Muscle of leg (tissue), 11 donors: ENCODE measurements around the gene L3MBTL4. TPM values are rescaled to one million over a fixed set of nuclear protein-coding genes. Genes with fewer than 3 reads are reported as not detected.

Experiments used
- DNase-seq: peaks from one replicate; pipeline ENCODE4 v3.0.0; 2013
- H3K27ac ChIP-seq: one replicate; pipeline ENCODE4 v1.5.1; 2013; ENCODE audit warnings: mild to moderate bottlenecking, low read length, control low read depth
- H3K27me3 ChIP-seq: one replicate; pipeline ENCODE4 v1.6.1; 2013; ENCODE audit warnings: low read length; ENCODE audit not compliant: control insufficient read depth, insufficient read depth
- H3K36me3 ChIP-seq: one replicate; pipeline ENCODE4 v1.6.1; 2013; ENCODE audit warnings: low read length; ENCODE audit not compliant: control insufficient read depth, insufficient read depth
- H3K4me1 ChIP-seq: one replicate; pipeline ENCODE4 v1.6.1; 2013; ENCODE audit warnings: low read length; ENCODE audit not compliant: control insufficient read depth, insufficient read depth
- H3K4me3 ChIP-seq: one replicate; pipeline ENCODE4 v1.5.1; 2013; ENCODE audit warnings: low read length, control low read depth
- H3K9me3 ChIP-seq: replicated peaks from 2 replicates; pipeline ENCODE4 v1.6.1; 2013; ENCODE audit warnings: low read depth, low read length; ENCODE audit not compliant: control insufficient read depth
- WGBS: methylation state at CpG from one replicate; pipeline ENCODE4 v1.1.5; 2013; ENCODE audit warnings: missing lambda C conversion rate; ENCODE audit not compliant: insufficient coverage; 5-methylcytosine and 5-hydroxymethylcytosine counted together
- polyA plus RNA-seq, 8 donors: library from polyadenylated mRNA; unstranded; fragments of 120-200 nt; gene quantifications; one replicate each; pipeline versions ENCODE4 v1.2.1 to v1.2.3, GENCODE V29; 2013; ENCODE audit warnings: inconsistent platforms in 1 of 8, low replicate concordance in 1 of 8; ENCODE audit not compliant: insufficient read length in 8 of 8, insufficient read depth in 1 of 8
- total RNA-seq: library from RNA; stranded (reverse); fragments of 120-200 nt; gene quantifications from one replicate; pipeline ENCODE4 v1.2.4, GENCODE V29; 2013

L3MBTL4 gene
- total and polyA plus RNA-seq, 9 donors: 0.78 to 4.2 (median 1.4) TPM

GRCh38 chr18:6013171-6013810, 401.4 kb downstream of the L3MBTL4 start:
- 79% methylated on average over 8 of the region's 11 CpGs for WGBS
- Histone ChIP-seq H3K4me1 (no peaks in the 10 kb centered on the region), H3K27me3 (no peaks in the 10 kb centered on the region), H3K36me3 (no peaks in the 10 kb centered on the region), H3K9me3 (no peaks in the 10 kb centered on the region), H3K4me3 (no peak overlapping the region), H3K27ac (no peak overlapping the region)
- peak; percentile 43 for DNase-seq

GRCh38 chr18:6010921-6011320, 403.8 kb downstream of the L3MBTL4 start:
- no CpG with 5 or more reads among the region's 1 CpG for WGBS
- no peak overlapping the region for H3K4me3 ChIP-seq

DNA sequence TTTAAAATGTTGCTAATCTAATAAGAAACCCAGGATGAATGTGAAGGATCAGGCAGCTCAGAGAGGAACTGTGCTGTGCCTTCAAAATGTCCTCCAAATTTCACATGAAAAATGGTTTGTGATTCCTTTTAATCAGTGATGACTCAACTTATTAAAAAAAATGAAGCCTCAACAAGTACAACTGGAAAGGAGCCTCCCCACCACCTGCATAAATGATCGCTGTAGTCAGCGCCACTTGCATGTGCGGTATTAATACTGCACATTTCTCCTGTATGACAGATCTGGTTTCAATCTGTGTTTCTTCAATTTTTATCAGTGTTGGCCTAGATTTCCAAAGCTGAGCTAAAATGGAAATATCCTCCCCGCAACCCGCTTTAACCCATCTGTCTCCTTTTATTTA, 404.4 kb downstream of the L3MBTL4 start:
- H3K27ac ChIP-seq: no peak overlapping the region
- H3K9me3 ChIP-seq: no peaks in the 10 kb centered on the region
- no peaks in the 10 kb centered on the region for H3K4me1 ChIP-seq
- H3K36me3 ChIP-seq: no peaks in the 10 kb centered on the region
- H3K27me3 ChIP-seq: no peaks in the 10 kb centered on the region
- no peak overlapping the region for H3K4me3 ChIP-seq
- 92% methylated on average over 2 of the region's 5 CpGs for WGBS
- DNase-seq: no peak

More at GRCh38 chr18:6010921-6011320, 403.8 kb downstream of the L3MBTL4 start:
- no peaks in the 10 kb centered on the region for H3K9me3 ChIP-seq
- no peaks in the 10 kb centered on the region for H3K4me1 ChIP-seq
- no peaks in the 10 kb centered on the region for H3K36me3 ChIP-seq
- H3K27me3 ChIP-seq: no peaks in the 10 kb centered on the region
- no peak overlapping the region for H3K27ac ChIP-seq
- no peak for DNase-seq

DNA sequence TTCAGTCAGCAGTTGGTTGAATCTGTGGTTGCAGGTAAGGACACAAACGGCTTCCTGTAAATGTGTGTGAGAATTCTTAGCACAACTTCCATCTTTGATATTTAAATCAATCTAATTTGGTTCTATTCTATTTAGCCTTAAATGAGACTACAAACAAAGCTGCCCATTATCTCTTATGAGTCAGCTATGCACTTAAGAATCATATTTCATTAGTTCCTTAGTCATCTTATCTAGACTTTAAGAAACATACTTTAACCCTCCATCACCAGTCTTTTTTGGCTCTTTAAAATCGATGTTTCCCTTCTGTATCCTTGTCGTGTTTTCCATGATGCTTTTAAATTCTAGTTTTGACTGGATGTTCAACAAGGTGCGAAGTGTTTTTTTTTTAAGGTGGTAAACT, 405.0 kb downstream of the L3MBTL4 start:
- no peaks in the 10 kb centered on the region for H3K4me1 ChIP-seq
- no peaks in the 10 kb centered on the region for H3K9me3 ChIP-seq
- no peak overlapping the region for H3K4me3 ChIP-seq
- H3K36me3 ChIP-seq: no peaks in the 10 kb centered on the region
- no peak for DNase-seq
- H3K27ac ChIP-seq: no peak overlapping the region
- no CpG with 5 or more reads among the region's 4 CpGs for WGBS
- no peaks in the 10 kb centered on the region for H3K27me3 ChIP-seq

- peaks cover 2% of the 10 kb centered on the region for H3K9me3 ChIP-seq
- no peak for DNase-seq
- H3K4me1 ChIP-seq: no peaks in the 10 kb centered on the region
- H3K36me3 ChIP-seq: no peaks in the 10 kb centered on the region
- WGBS: no CpG with 5 or more reads among the region's 3 CpGs
- H3K27ac ChIP-seq: no peak overlapping the region
- H3K27me3 ChIP-seq: no peaks in the 10 kb centered on the region
- no peak overlapping the region for H3K4me3 ChIP-seq
These were observed 410.0 kb downstream of the L3MBTL4 start for GRCh38 chr18:6004683-6005082.

DNA sequence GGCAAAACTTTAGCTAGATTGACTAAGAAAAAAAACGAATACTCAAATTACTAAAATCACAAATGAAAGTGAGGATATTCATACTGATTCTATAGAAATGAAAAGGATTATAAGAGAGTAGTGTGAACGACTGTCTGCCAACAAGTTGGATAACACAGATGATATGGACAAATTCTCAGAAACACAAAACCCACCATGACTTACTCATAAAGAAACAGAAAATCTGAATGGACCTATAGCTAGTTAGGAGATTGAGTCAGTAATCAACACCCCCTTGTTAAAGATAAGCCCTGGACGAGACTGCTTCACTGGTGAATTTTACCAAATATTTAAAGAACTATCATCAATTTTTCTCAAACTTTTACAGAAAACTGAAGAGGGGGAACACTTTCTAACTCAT, 410.6 kb downstream of the L3MBTL4 start:
- Histone ChIP-seq H3K9me3 (peaks cover 4% of the 10 kb centered on the region), H3K36me3 (no peaks in the 10 kb centered on the region), H3K4me1 (no peaks in the 10 kb centered on the region), H3K27me3 (no peaks in the 10 kb centered on the region), H3K27ac (no peak overlapping the region), H3K4me3 (no peak overlapping the region)
- WGBS: no CpG with 5 or more reads among the region's 3 CpGs
- DNase-seq: no peak

DNA sequence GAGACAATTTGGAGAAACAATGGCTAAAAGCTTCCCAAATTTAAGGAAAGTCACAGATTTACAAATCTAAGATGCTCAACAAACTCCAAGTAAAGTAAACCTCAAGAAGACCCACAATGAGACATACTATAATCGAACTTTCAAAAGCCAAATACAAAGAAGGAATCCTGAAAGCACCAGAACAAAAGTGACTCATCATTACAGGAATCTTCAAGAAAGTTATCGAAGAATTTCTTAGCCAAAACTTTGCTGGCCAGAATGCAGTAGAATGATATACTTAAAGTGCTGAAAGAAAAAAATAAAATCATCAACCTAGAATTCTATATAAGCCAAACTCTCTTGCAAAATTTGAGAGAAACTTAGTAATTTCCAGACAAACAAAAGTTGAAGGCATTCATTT, 412.8 kb downstream of the L3MBTL4 start:
- DNase-seq: no peak
- WGBS: no CpG with 5 or more reads among the region's 2 CpGs
- H3K9me3 ChIP-seq: peaks cover 4% of the 10 kb centered on the region

DNA sequence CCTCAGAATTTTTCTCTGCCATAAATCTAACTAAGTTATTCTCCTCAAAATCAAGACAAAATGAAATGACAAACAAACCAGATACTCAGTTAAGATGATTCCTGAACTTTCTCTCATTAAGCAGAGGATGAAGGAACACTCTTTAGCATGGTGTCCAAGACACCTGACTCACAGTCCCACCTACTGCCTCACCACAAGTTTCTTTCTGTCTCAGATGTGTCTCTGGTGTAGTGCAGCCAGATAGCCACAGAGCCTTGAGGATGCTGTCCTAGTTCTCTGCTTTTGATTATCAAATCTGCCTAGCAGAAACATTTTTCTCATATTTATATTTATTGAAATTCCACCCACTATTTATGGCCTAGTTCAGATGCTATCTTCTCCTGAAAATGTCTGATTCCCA, 415.8 kb downstream of the L3MBTL4 start:
- no peaks in the 10 kb centered on the region for H3K36me3 ChIP-seq

More for the DNA sequence above, 412.8 kb downstream of the L3MBTL4 start:
- H3K4me3 ChIP-seq: no peak overlapping the region
- H3K36me3 ChIP-seq: no peaks in the 10 kb centered on the region
- no peaks in the 10 kb centered on the region for H3K4me1 ChIP-seq
- no peaks in the 10 kb centered on the region for H3K27me3 ChIP-seq
- no peak overlapping the region for H3K27ac ChIP-seq

DNA sequence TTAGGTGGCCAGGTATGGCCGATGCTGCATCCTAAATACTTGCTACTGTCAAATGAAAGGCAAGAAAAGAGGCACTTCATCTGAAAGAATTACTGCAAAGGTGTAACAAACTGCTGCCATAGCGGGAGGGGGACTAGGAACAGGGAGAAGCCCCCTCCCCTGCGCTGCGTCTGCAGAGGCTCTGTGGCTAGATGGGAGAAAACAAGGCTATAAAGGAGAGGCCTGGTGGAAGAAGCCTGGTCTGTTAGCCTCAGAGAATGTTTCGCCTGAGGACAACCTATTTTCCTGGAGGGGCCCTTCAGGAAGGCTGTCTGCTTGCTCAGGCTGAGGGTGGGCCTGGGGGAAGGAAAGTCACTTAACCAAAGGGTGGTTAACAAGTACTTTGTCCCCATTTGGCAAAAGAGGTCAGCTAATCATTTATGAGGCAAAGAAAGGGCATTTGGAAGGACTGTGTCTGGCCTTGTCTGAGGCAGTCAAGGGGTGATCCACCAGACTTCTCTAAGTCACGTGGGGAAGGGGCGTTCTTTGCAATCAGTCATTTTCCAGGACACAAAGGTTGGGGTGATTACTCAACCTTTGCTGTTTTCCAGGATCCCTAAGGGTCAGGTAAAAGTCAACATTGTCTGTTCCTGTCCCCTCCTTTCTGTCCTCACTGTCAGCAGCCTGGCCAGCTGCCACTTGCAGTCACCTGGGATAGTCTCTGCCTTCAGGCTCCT, 416.4 kb downstream of the L3MBTL4 start:
- H3K4me1 ChIP-seq: no peaks in the 10 kb centered on the region
- no peak for DNase-seq
- no peak overlapping the region for H3K27ac ChIP-seq
- 67% methylated on average over 7 of the region's 7 CpGs for WGBS
- no peaks in the 10 kb centered on the region for H3K27me3 ChIP-seq
- H3K4me3 ChIP-seq: no peak overlapping the region
- peaks cover 4% of the 10 kb centered on the region for H3K9me3 ChIP-seq
- H3K36me3 ChIP-seq: no peaks in the 10 kb centered on the region

More for the DNA sequence above, 415.8 kb downstream of the L3MBTL4 start:
- Histone ChIP-seq H3K27me3 (no peaks in the 10 kb centered on the region), H3K27ac (no peak overlapping the region), H3K9me3 (peaks cover 4% of the 10 kb centered on the region), H3K4me3 (no peak overlapping the region), H3K4me1 (no peaks in the 10 kb centered on the region)
- DNase-seq: no peak

DNA sequence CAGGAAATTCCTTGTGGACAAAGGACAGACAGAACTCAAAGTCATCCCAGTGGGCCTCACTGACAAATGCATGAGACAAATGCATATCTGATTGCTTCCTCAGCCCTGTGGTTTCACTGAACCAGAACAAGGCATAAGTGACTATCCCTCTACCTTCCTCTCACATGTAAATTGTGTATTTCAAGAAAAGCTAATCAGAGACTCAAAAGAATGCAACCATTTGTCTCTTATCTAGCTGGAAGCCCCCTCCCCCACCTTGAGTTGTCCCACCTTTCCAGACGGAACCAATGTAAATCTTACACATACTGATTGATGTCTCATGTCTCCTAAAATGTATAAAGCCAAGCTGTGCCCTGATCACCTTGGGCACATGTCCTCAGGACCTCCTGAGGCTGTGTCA, 417.4 kb downstream of the L3MBTL4 start:
- no peaks in the 10 kb centered on the region for H3K36me3 ChIP-seq
- no peaks in the 10 kb centered on the region for H3K4me1 ChIP-seq
- H3K9me3 ChIP-seq: peaks cover 4% of the 10 kb centered on the region
- H3K27ac ChIP-seq: no peak overlapping the region
- no peak overlapping the region for H3K4me3 ChIP-seq
- H3K27me3 ChIP-seq: no peaks in the 10 kb centered on the region
- DNase-seq: no peak
- 73% methylated on average over 1 of the region's 1 CpG for WGBS
